HT1080 (cell line): Measurements from ENCODE around the gene NUBPL. TPM values are rescaled to one million over a fixed set of nuclear protein-coding genes. Genes with fewer than 3 reads are reported as not detected.
"Not testable (repeated sequence)": the region's sequence is repeated elsewhere in the genome, so short reads cannot be mapped to it uniquely, and the experiment has no call there.

Experiments
- DNase-seq: peaks from one replicate; pipeline ENCODE4 v3.0.0-alpha.2; 2015; ENCODE audit warnings: low read depth
- total RNA-seq: library from RNA; depleted of rRNA; stranded (reverse); fragments of >200 nt; shearing (Covaris generic); gene quantifications from 2 replicates; pipeline ENCODE4 v1.2.3, GENCODE V29; 2014

NUBPL gene
- total RNA-seq, 1 experiment from 2014 or later, result 7.1 TPM

DNA sequence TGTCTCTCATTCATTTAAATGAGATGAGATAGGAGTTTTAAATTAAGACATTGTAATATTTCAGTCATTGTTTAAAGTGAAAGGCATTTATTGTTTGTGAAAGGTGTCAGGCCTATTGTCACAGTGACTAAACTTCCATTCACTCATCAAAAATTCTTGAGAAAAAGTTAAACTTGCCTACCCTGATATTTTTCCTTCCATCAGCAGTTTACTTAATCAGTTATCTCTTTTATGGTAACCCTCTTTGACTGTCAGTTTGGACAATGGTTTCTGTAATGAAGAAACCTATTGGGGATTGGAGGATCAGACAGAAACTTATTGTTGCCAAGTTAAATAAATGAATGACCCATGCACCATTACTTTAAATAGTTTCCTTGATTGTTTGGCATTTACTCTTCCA lies 241.6 kb downstream of the NUBPL start:
- DNase-seq, result no peak

DNA sequence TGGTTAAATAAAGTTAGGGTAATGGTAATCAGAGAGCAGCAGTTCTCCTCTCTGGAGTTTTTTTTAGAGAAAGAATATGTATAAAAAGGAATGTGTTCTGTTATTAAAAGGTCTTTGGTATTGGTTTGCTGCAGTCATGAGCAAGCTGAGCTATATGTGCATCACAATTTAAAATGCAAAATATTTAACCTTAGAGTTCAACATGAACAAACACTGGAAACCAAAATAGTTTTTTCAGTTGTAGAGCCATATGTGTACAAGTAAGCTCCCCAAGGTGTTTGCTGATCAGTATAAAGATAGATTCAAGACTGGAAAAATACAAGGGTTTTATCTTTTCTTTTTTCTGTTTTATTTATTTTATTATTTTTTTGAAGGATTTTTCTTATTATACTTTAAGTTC lies 245.0 kb downstream of the NUBPL start:
- no peak for DNase-seq

DNA sequence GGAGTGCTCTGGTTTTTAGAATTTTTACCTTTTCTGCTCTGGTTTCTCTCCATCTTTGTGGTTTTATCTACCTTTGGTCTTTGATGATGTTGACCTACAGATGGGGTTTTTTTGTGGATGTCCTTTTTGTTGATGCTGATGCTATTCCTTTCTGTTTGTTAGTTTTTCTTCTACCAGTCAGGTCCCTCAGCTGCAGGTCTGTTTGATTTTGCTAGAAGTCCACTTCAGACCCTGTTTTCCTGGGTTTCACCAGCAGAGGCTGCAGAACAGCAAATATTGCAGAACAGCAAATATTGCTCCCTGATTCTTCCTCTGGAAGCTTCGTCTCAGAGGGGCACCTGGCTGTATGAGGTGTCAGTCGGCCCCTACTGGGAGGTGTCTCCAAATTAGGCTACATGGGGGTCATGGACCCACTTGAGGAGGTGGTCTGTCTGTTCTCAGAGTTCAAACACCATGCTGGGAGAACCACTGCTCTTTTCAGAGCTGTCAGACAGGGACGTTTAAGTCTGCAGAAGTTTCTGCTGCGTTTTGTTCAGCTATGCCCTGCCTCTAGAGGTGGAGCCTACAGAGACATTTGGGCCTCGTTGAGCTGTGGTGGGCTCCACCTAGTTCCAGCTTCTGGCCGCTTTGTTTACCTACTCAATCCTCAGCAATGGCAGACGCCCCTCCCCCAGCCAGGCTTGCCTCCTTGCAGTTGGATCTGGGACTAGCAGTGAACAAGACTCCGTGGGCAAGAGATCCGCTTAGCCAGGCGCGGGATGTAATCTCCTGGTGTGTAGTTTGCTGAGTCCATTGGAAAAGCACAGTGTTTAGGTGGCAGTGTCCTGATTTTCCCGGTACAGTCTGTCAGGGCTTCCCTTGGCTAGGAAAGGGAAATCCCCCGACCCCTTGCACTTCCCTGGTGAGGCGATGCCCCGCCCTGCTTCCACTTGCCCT lies 250.8 kb downstream of the NUBPL start:
- DNase-seq, result not testable (repeated sequence)

DNA sequence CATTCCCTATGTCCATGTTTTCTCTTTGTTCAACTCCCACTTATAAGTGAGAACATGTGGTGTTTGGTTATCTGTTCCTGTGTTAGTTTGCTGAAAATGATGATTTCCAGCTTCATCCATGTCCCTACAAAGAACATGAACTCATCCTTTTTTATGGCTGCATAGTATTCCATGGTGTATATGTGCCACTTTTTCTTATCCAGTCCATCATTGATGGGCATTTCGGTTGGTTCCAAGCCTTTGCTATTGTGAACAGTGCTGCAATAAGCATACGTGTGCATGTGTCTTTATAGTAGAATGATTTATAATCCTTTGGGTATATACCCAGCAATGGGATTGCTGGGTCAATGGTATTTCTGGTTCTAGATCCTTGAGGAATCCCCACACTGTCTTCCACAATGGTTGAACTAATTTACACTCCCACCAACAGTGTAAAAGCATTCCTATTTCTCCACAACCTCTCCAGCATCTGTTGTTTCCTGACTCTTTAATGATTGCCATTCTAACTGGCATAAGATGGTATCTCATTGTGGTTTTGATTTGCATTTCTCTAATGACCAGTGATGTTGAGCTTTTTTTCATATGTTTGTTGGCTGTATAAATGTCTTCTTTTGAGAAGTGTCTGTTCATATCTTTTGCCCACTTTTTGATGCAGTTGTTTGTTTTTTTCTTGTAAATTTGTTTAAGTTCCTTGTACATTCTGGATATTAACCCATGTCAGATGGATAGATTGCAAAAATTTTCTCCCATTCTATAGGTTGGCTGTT lies 252.7 kb downstream of the NUBPL start:
- DNase-seq, result not testable (repeated sequence)

DNA sequence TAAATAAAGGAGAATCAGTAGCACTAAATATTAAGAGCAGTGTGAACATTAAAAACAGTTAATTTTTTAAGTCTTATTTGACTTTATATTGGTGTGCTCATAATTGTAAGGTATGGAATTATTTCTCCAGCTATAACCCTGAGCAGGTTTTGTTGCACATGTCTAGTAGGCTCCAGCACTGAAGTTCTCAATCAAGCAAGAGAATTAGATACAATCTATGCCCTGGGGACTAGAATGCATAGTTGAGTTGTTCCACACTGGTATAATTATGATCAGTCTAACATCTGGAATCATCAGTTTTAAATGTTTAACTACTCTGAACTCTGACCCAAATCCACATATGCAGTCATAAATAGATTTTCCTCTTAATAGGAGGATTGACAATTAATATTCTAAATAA lies 258.1 kb downstream of the NUBPL start:
- no peak for DNase-seq

DNA sequence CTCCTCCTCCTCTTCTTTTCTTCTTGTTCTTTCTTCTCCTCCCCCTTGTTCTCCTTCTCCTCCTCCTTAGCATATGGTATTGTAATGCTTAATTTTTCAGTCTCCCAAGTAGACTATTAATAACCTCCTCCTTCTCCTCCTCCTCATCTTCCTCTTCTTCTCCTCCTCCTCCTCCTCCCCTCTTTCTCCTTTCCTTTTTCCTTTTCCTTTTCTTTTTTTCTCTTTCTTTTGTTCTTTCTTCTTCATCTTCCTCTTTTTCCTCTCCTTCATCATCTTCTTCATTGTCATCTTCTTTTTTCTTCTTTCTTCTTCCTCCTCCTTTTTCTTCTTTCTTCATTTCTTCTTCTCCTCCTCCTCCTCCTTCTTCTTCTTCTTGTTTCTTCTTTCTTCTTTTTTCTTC lies 264.3 kb downstream of the NUBPL start:
- DNase-seq, result no peak

DNA sequence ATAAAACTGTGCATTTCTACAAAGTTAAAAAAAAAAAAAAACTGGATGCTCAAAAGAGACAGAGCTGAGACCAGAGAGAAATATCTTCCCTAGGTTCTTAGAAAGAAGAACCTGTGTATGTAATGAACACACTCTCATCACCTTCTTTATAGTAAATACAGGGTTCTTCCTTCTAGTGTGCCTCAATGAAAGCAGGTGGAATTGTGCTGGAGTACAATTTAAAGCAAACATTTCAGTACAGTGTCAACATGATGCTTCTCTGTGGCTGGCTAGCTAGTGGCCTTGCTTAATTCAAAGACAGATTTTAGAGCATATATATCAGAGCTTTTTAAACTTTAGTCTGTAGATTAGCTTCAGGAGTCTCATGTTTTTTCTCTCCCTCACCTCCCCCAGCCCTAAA lies 266.1 kb downstream of the NUBPL start:
- no peak for DNase-seq

DNA sequence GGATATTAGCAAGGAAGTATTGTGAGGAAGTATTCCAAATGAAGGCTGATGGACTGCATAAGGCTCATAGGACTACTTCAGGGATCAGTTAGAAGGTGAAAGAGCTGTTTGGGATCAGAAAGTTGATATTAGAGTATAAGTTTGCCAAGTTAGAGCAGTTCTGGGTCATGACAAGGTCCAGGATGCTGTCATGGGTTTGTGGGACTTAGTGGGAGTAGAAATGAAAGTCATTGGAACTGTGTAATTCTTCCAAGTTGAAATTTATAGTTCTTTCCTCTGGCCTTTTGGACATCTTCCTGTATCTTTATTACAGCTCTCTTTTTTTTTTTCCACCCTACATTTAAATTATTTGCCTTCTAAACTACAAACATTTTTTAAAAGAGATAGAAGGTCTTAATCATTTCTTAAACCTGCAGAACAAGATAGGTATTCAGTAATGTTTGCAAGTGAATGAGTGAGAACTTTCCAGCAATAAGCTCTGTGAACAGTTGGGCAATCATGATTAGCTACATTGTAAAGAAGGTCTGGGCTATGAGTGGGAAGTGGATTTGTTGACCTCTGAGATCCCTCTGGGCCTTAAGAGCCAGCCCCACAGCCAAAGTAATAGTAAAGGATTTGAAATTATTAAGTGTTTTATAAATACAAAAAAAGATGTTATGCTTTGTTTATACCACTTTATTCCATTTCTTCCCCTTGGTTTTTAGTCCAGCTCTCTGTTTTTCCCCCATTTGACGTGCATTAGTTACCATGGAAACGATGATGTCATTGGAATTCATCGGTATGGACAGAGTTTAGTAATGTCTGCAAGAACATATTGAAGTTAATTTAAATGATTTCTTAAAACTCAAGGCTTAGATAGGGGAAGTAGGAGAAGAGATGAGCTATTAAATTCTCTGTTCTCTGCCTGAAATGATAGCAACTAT lies 268.0 kb downstream of the NUBPL start:
- peak; percentile 67 for DNase-seq

DNA sequence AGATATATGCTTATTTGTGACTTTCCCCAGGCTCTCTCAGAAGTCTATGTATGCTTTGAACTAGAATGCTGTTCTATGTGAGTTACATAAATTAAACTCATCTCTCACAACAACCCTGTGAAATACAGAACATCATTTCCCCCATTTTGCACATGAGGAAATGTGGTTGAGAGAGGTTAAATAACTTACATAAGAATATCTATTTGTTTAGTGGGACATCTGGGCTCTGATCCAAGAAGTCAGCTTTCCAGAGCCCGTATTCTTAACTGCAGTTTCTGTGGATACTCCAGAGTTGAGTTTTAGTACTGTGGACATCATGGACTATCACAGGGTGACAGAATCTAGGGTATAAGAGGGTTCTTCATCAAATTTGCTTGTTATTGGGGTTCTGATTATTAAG lies 273.4 kb downstream of the NUBPL start:
- DNase-seq, result peak; percentile 13

DNA sequence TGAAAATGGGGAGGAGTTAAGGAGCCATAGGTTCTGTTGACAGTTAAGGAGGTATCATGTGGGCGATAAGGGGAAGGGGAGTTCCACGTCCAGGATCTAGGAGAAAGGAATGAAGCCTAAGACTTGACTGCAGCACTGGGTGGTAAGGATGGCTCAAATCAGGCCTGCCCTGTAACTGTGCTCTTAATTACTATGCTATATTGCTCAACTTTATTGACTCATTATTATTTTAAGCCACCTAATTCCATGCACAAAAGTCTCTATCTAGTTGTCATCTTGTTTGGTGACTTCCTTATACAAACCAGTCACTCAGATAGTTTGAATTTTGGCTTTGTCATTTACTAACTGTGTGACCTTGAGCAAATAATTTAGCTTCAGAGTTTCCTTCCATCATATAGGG lies 273.8 kb downstream of the NUBPL start:
- no peak for DNase-seq

DNA sequence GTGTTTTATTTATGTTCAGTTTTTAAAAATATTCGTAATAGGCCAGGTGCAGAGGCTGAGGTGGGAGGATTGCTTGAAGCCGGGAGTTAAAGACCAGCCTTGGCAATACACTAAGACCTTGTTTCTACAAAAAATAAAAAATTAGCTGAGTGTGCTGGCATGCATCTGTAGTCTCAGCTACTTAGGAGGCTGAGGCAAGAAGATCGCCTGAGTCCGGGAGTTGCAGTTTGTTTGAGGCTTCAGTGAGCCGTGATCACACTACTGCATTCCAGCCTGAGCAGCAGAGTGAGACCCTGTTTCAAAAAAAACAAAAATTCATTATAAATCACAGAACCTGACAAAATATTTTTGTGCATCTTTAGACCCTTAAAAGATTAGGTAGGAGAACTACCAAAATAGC lies 275.8 kb downstream of the NUBPL start:
- DNase-seq, result no peak

DNA sequence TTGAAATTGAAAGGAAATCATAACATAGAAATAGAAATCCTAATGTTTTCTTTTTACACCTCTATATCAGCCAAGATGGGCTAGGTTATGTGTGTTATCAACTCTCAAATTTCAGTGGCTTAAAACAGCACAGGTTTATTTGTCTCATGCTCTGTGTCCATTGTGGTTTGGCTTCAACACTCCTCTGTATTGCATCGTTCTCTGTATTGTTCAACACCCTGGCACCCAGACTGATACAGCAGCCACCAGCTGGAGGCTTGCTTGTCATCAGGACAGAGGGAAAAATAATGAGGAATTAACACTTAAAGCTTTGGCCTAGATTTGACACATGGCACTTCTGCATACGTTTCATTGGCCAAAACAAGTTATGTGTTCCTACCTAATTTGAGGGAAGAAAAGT lies 281.7 kb downstream of the NUBPL start:
- DNase-seq, result no peak

DNA sequence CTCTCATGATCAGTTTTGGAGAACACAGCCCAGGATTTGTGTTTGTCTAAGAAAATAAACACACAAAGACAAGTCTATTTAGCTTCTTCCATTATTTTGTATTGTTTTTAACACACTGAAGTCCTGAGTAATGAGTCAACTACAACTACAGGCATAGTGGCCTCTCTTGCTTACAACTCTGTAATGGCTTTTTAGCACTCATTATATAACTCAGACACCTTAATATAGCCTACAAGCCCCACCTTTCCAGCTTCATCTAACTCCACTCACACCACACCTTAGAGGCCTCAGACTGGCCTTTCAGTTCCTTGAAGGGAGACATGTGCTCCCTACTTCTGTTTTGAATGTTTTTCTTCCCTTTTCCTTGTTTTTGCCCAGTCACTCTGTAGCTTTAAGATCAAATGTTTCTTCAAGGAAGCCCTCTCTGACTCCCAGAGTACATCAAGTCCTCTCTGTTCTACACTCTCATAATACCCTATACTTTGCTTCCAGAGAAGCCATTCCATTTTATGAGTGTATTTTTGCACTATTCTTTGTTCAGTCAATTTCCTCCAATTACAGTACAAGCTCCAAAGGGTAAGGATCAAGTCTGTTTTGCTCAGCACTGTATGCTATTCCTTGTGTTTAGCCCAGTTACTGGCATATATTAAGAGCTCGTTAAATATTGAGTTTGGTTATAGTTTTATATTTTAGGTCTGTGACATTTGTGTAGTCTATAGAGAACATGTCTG lies 282.3 kb downstream of the NUBPL start:
- DNase-seq, result no peak

DNA sequence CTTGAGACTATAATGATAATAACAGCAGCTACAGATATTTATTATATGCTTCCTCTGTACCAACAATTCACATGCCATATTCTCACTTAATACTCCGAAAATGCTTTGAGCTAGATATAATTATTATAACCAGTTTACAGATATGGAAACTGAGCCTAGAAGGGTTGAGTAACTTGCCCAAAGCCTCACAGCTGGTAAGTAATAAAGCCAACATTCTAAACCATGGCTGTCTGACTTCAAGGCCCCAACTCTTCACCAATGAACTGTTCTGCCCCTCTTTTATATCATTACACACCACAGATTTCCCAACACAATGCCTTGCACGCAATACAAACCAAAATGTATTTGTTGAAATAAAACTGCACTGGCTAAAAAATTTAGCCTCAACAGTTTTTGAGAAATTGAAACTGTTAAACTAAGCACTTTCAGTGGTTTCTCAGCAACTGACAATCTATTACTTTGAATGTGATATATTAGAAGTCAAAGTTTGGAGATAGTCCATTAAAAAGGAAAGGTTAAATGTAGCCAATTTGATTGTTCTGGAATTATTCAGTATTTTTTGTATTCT lies 293.4 kb downstream of the NUBPL start:
- DNase-seq, result no peak

DNA sequence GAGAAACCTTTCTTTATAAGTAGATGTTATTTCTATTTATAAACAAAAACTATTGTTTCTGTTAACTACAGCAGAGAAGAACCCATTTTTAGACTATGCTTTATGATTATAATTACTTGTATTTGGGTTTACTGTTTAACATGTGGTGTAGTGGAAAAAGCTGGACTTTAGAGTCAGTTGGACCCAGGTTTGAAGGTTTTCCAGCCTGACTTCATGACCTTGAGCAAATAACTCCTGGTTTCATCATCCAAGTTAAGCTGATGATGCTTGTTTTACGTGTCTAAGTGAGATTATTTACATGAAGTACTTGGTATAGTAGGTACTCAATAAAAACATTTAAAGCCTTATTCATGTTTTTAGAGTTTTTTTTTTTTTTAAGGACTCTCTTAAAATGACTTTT lies 294.1 kb downstream of the NUBPL start:
- DNase-seq, result no peak

DNA sequence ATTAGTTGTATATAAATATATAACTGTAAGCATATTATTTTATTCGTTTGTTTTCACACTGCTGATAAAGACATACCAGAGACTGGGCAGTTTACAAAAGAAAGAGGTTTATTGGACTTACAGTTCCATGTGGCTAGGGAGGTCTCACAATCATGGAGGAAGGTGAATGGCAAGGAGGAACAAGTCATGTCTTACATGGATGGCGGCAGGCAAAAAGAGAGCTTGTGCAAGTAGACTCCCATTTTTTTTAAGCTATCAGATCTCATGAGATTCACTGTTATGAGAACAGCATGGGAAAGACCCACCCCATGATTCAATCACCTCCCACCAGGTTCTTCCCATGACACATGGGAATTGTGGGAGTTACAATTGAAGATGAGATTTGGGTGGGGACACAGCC lies 294.8 kb downstream of the NUBPL start:
- not testable (repeated sequence) for DNase-seq

DNA sequence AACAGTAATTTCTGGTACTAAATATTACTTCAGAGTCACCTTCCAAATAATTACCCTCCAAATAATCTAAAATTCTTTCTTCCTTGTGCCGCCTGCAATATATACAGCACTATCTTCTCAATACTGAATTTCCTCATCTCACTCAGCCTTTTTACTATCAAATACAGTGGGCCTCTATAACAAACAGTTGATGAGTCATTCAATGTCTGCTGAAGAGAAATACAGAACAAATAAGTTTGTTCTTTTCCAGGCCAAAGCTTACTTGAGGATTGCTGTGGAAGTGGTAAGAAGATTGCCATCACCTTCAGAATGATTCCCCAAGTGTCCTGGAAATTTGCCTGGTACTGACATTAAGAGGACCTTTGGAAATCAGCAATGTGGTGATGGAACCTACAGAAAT lies 297.7 kb downstream of the NUBPL start:
- DNase-seq, result peak; percentile 52

DNA sequence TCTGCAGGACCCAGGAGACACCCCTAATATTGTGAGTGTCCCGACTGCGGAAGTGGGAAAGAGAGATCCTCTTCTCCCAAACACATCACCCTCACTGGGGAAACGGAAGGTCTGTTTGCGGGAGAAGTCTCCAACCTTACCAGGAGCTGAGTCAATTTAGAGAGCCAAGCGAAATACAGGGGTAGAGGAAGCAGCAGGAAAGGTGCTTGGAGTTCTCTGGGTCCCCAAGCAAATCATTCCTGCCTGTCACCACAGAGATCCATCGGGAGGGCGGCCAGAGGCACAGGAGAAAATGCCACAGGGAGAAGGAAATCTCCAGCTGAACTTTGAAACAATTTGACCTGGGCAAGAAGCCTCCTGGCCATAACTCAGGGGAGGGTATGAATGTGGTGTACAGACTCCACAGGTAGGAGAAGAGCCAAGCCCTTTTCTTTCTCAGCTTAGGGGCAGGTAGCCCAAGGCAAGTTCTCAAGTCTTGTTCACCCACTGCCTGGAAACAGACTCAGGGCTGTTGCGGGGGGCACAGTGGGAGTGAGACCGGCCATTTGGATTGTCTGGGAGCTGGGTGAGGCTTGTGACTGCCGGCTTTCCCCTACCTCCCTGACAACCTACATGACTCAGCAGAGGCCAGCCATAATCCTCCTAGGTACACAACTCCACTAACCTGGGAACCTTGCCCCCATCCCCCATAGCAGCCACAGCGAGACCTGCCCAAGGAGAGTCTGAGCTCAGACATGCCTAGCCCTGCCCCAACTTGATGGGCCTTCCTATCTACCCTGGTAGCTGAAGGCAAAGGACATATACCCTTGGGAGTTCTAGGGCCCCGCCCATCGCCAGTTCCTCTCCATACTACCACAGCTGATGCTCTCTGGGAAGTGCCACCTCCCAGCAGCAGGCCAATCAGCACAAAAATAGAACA lies 304.0 kb downstream of the NUBPL start:
- no peak for DNase-seq

DNA sequence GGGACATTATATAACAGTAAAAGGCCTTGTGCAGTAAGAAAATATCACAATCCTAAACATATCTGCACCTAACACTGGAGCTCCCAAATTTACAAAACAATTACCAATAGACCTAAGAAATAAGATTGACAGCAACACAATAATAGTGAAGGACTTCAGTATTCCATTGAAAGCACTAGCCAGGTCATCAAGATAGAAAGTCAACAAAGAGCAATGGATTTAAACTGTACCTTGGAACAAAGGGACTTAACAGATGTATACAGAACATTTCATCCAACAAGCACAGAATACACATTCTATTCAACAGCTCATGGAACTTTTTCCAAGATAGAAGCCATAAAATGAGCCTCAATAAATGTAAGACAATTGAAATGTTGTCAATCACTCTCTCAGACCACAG lies 306.4 kb downstream of the NUBPL start:
- DNase-seq, result no peak
